NB4 (cell line): ENCODE results near the gene ARHGAP22.
A peak's percentile ranks its signal among the peaks of the same experiment; 100 is the strongest.

Experiments
- DNase-seq: peaks from one replicate; pipeline ENCODE4 v3.0.0; 2010; ENCODE audit warnings: low read depth
- H3K4me3 ChIP-seq: one replicate; pipeline ENCODE4 v1.5.1; 2011; ENCODE audit warnings: mild to moderate bottlenecking, low read depth, low read length, moderate library complexity
- CTCF ChIP-seq: IDR thresholded peaks from one replicate; pipeline ENCODE4 v1.5.1; 2012; ENCODE audit warnings: low read depth, low read length
- MAX ChIP-seq: IDR thresholded peaks from 2 replicates; pipeline ENCODE4 v1.6.1; 2011; ENCODE audit warnings: low read depth, low read length
- MYC ChIP-seq: IDR thresholded peaks from 2 replicates; pipeline ENCODE4 v1.6.1; 2011; ENCODE audit warnings: low read depth, low read length
- POLR2A ChIP-seq: IDR thresholded peaks from 2 replicates; pipeline ENCODE4 v1.6.1; 2011; ENCODE audit warnings: mild to moderate bottlenecking; ENCODE audit not compliant: insufficient read length; ENCODE audit errors: extremely low read depth

The ARHGAP22 gene

GRCh38 chr10:48412933-48413332 is 191.9 kb downstream of the ARHGAP22 start:
- no peak overlapping the region for H3K4me3 ChIP-seq
- DNase-seq, result no peak
- TF ChIP-seq MAX, result no peak
- TF ChIP-seq MYC, result no peak
- no peak for TF ChIP-seq POLR2A
- TF ChIP-seq CTCF, result no peak

DNA sequence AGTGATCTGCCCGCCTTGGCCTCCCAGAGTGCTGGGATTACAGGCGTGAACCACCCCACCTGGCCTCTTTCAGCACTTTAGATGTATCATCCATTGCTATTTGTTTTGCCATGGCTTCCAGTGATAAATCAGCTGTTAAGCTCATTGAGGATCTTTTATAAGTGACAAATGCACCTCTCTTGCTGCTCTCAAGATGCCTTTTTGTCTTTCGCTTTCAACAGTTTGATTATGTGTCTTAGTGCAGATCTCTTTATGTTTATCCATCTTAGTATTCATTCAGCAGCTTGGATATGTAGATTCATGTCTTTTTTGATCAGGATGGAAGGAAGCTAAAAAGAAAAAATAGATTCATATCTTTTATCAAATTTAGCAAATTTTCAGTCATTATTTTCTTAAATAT is 192.8 kb downstream of the ARHGAP22 start:
- DNase-seq, result no peak
- no peak overlapping the region for H3K4me3 ChIP-seq
- TF ChIP-seq POLR2A, result no peak
- TF ChIP-seq CTCF, result no peak
- no peak for TF ChIP-seq MYC
- no peak for TF ChIP-seq MAX

GRCh38 chr10:48411510-48411909 is 193.4 kb downstream of the ARHGAP22 start:
- TF ChIP-seq CTCF (no peak), POLR2A (no peak), MYC (no peak), MAX (no peak)
- no peak overlapping the region for H3K4me3 ChIP-seq
- no peak for DNase-seq

GRCh38 chr10:48410503-48410902 is 194.4 kb downstream of the ARHGAP22 start:
- DNase-seq, result no peak
- H3K4me3 ChIP-seq, result no peak overlapping the region
- TF ChIP-seq MAX, result no peak

DNA sequence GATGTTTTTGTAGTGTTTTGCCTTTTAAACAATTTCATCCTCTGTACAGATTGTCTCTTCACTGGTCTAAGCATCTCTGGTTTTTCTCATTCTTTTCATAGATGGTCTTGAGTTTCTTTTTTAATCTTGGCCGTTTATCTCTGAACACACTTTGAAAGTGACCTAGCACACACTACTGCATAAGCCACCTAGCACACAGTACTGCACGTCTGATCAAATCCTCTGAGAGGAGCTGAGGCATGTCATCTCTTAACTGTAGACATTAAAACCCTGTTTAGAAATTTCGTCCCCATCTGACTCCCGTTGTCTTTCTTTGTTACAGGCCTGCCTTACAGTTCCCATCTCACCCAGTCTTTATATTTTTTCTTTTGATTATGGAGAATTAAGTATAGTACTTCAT is 198.2 kb downstream of the ARHGAP22 start:
- TF ChIP-seq CTCF (no peak), MYC (no peak), MAX (no peak), POLR2A (no peak)
- H3K4me3 ChIP-seq, result no peak overlapping the region
- DNase-seq, result no peak

DNA sequence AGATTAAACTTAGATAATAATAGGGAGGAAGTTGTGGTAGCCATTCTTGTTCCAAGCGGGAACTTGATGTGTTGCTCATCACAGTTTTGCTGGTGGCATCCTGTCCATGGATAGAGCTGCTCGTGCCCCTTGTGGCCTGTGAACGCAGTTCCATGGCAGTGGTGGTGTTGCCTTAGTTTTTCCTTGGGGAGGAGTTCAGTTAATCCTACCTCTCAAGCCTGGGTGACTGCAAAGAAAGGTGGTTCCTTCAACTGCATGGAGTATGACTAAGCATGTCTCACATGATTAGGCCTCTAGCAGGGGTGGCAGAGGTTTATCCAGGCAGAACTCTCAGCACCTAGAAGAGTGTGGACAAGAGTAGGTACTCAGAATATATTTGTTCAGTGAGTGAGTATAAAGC is 198.7 kb downstream of the ARHGAP22 start:
- no peak overlapping the region for H3K4me3 ChIP-seq
- peak; percentile 12 for DNase-seq
- TF ChIP-seq MYC (no peak), POLR2A (no peak), CTCF (no peak), MAX (no peak; the same call in 1 of the 2 replicates)
